HG03064 (cell line): Measurements from ENCODE around the gene DRAP1.
"Not testable (repeated sequence)": the region's sequence is repeated elsewhere in the genome, so short reads cannot be mapped to it uniquely, and the experiment has no call there.

Source experiments
- ATAC-seq: cut with Tn5 transposase; IDR thresholded peaks from one replicate; pipeline ENCODE4 v1.9.1; 2021; ENCODE audit warnings: low read depth; ENCODE audit not compliant: unreplicated experiment

The DRAP1 gene

GRCh38 chr11:65922565-65922964, 3.3 kb downstream of the DRAP1 start:
- no peak for ATAC-seq

DNA sequence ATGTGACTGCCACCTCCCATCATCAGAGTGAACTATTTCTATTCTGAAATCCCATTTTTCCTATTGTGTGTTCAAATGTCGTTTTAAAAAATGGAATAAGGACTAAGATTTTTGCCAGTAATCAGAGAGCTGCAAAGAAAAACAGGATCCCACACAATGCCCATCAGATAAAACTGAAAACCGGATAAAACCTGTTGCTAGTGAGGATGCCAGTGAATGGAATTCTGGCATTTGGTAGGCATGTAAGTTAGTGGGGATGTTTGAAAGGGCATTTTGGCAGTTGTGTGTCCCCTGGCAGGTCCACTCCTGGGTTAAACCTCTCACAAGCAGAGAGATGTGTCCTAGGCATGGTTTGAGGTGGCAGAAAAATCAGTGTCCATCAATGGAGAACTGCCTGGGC, 6.2 kb downstream of the DRAP1 start:
- ATAC-seq, result no peak

GRCh38 chr11:65927904-65928397, 8.7 kb downstream of the DRAP1 start:
- ATAC-seq, result no peak

GRCh38 chr11:65928667-65929066, 9.4 kb downstream of the DRAP1 start:
- ATAC-seq, result no peak

GRCh38 chr11:65931773-65932557, 12.7 kb downstream of the DRAP1 start:
- ATAC-seq, result no peak

- no peak for ATAC-seq
Observed at GRCh38 chr11:65932558-65932919, 13.3 kb downstream of the DRAP1 start.

- no peak for ATAC-seq
Observed at GRCh38 chr11:65934014-65934413, 14.8 kb downstream of the DRAP1 start.

DNA sequence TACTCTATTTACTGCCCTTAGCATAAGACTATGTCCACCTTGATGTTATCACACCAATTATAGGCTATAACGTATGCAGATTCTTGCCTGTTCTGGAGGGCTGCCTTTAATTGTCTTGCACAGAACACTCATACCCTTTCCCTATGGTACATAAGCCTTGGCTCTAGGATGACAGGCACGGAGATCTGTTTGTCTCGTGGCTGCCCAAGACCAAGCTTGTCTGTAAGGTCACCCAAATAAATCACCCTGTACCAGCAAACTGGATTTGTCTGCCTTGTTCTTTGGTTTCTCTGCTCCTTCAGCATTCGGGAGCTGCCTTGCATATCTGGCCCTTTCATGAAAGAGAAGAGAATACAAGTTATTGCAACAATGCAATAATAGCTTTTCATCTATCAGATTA, 18.5 kb downstream of the DRAP1 start:
- ATAC-seq, result no peak

DNA sequence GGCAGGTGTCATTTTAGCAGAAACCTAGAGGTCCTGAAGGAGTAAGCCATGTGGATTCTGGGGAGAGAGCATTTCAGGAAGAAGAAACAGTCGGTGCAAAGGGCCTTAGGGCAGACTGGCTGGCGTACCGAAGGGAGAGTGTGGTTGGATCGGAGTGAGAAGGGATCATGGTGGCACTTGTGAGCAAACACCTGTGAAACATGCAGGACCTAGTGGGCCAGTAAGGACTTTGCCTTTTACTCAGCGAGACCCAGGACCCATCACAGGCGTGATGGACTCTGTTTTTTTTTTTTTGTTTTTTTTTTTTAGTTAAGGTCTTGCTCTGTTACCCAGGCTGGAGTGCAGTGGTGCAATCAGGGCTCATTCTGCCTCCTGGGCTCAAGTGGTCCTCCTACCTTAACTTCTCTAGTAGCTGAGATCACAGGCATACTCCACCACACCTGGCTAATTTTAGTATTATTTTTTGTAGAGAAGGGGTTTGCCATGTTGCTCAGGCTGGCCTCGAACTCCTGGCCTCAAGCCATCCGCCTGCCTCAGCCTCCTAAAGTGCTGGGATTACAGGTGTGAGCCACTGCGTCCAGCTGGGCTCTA, 22.6 kb downstream of the DRAP1 start:
- no peak for ATAC-seq

DNA sequence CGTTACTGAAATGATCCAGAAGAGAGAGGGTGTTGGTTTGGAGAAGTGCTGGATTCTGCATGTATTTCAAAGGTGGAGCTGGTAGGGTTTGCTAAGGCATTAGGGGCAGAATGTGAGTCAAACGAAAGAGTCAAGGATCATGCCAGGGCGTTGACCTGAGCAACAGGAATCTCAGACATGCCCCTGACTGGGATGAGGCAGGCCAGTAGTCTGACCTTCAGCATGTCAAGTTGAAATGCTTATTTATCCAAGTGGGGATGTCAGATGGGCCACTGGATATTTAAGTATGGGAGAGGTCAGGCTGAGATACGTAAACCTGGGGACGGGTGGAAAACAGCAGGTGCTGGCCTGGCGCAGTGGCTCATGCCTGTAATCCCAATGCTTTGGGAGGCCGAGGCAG, 23.3 kb downstream of the DRAP1 start:
- no peak for ATAC-seq

- ATAC-seq, result no peak
Observed at GRCh38 chr11:65944191-65944590, 25.0 kb downstream of the DRAP1 start.

- ATAC-seq, result no peak
Observed at GRCh38 chr11:65944767-65945166, 25.5 kb downstream of the DRAP1 start.

GRCh38 chr11:65945430-65945911, 26.2 kb downstream of the DRAP1 start, which contains the start of gene TSGA10IP:
TSGA10IP (plus strand) TSS chr11:65945480; CDS start chr11:65945676, 196 bp downstream.
- no peak for ATAC-seq

GRCh38 chr11:65945941-65946558, 26.8 kb downstream of the DRAP1 start:
- ATAC-seq, result no peak

DNA sequence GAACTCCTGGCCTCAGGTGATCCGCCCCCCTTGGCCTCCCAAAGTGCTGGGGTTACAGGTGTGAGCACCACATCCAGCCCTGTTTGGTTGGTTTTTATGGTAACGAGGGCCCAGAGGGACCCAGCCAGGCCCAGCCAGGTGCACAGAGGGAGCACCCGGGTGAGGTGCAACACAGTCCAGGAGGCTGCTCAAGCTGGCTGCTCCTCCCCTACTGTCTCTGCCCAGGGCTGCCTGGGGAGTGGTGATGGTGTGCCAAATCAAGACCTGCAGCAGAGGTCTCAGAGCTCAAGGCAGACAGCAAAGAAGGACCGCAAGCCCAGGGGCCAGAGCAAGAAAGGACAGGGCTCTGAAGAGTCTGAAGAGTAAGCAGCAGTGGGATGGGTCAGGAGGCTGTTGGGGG, 27.4 kb downstream of the DRAP1 start:
- ATAC-seq, result no peak

DNA sequence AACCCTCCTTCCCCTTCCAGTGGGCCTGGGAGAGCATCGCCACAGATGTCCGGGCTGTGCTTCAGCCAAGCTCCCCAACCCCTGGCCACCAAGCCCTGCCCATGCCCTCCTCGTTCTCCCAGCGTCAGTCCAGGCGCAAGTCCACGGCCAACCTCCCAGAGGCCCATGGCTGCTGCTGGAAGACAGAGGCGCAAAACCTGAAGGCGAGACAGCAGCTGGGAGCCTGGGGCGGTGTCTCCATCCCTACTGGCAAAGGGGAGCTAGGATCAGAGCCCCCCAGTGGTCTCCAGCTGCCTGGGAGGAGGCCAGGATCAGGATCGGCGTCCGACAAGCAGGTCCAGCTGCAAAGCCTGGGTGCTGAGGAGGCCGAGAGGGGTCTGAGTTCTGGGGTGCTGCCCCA, 27.9 kb downstream of the DRAP1 start:
- no peak for ATAC-seq

GRCh38 chr11:65947603-65948125, 28.4 kb downstream of the DRAP1 start:
- ATAC-seq, result no peak

GRCh38 chr11:65950711-65951110, 31.5 kb downstream of the DRAP1 start:
- not testable (repeated sequence) for ATAC-seq

DNA sequence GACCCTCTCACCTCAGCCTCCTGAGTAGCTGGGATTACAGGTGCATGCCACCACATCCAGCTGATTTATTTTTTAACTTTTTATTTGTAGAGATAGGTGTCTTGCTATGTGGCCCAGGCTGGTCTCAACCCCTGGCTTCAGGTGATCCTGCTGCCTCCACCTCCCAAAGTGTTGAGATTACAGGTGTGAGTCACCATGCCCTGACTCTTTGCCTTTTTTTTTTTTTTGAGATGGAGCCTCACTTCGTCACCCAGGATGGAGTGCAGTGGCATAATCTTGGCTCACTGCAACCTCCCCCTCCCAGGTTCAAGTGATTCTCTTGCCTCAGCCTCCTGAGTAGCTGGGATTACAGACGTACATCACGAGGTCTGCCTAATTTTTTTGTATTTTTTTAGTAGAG, 32.4 kb downstream of the DRAP1 start:
- ATAC-seq, result not testable (repeated sequence)

DNA sequence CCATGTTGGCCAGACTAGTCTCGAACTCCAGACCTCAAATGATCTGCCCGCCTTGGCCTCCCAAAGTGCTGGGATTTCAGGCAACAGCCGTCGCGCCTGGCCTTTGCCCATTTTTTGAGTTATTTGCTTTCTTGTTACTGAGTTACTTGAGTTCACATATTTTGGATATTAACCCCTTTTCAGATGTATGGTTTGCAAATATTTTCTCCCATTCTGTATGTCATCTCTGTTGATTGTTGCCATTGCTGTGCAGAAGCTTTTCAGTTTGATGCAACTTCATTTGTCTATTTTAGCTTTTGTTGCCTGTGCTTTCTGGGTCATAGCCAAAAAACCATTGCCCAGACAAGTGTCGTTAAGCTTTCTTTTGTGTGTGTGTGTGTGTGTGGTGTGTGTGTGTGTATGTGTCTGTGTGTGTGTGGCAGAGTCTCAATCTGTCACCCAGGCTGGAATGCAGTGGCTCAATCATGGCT, 32.9 kb downstream of the DRAP1 start:
- ATAC-seq, result no peak

DNA sequence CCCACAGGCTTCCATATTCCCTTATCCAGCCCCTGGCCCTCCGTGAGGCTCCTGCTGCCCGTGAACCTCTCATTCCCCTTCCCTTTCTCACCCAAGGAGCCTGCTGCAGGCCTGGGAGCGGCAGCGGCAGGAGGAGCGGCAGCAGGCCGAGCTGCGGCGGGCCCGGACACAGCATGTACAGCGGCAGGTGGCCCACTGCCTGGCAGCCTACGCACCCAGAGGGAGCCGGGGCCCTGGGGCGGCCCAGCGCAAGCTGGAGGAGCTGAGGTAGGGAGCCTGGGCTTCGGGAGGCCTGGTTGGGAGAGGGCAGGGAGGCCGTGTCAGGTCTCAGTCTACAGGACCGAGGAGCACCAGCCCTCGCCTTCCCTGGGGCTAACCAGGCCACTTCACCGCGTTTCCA, 34.2 kb downstream of the DRAP1 start:
- ATAC-seq, result no peak
